Natural killer cell (primary cell): ENCODE results near the gene STX4. TPM values are rescaled to one million over a fixed set of nuclear protein-coding genes. Genes with fewer than 3 reads are reported as not detected.

Experiments used
- ATAC-seq, 3 donors: fragments of 150-1000 bp in 2 of 3; fragments of 200-7000 bp in 1 of 3; cut with Tn5 transposase; 1 replicate in 1 of 3; 2 replicates in 2 of 3; pipeline ENCODE4 v1.10.0; 2021; ENCODE audit warnings: mild to moderate bottlenecking in 2 of 3, moderate library complexity in 2 of 3
- DNase-seq, 2 donors: peaks; one replicate each; pipeline versions ENCODE4 v3.0.0 to v3.0.0-alpha.2; 2013 to 2021; ENCODE audit warnings: mixed read lengths in 1 of 2
- H3K27ac ChIP-seq: one replicate; pipeline ENCODE4 v1.5.1; 2013; ENCODE audit warnings: mild to moderate bottlenecking, low read length
- H3K27me3 ChIP-seq: one replicate; pipeline ENCODE4 v1.6.1; 2013; ENCODE audit warnings: low read length; ENCODE audit not compliant: control insufficient read depth, insufficient read depth
- H3K36me3 ChIP-seq: one replicate; pipeline ENCODE4 v1.6.1; 2013; ENCODE audit warnings: low read length; ENCODE audit not compliant: control insufficient read depth, insufficient read depth
- H3K4me1 ChIP-seq: one replicate; pipeline ENCODE4 v1.6.1; 2013; ENCODE audit warnings: low read length; ENCODE audit not compliant: control insufficient read depth, insufficient read depth
- H3K4me3 ChIP-seq: one replicate; pipeline ENCODE4 v1.5.1; 2013; ENCODE audit warnings: low read length
- H3K9me3 ChIP-seq: one replicate; pipeline ENCODE4 v1.6.1; 2013; ENCODE audit warnings: low read length; ENCODE audit not compliant: control insufficient read depth, insufficient read depth
- H3K27ac Mint-ChIP-seq, 2 donors: one replicate each; pipeline ENCODE4 v1.8.0; 2022; ENCODE audit warnings: mild to moderate bottlenecking in 2 of 2, mixed read lengths in 2 of 2, moderate library complexity in 1 of 2
- H3K27me3 Mint-ChIP-seq, 2 donors: one replicate each; pipeline ENCODE4 v1.8.0; 2022; ENCODE audit warnings: low read depth in 2 of 2, mixed read lengths in 2 of 2
- H3K36me3 Mint-ChIP-seq: one replicate; pipeline ENCODE4 v1.8.0; 2022; ENCODE audit warnings: mixed read lengths
- H3K4me1 Mint-ChIP-seq, 2 donors: one replicate each; pipeline ENCODE4 v1.8.0; 2022; ENCODE audit warnings: mixed read lengths in 2 of 2
- H3K4me3 Mint-ChIP-seq: one replicate; pipeline ENCODE4 v1.8.0; 2022; ENCODE audit warnings: mild to moderate bottlenecking, moderate library complexity, mixed read lengths
- H3K9me3 Mint-ChIP-seq, 2 donors: one replicate each; pipeline ENCODE4 v1.8.0; 2022; ENCODE audit warnings: mixed read lengths in 2 of 2
- CTCF ChIP-seq: fragments of 200-600 bp; IDR thresholded peaks from one replicate; pipeline ENCODE4 v1.8.0; 2022; ENCODE audit warnings: antibody characterized with exemption
- WGBS: methylation state at CpG from one replicate; pipeline ENCODE4 v1.1.7; 2013; ENCODE audit warnings: missing lambda C conversion rate; ENCODE audit not compliant: insufficient coverage; 5-methylcytosine and 5-hydroxymethylcytosine counted together
- intact Hi-C: fragments of 100-400 bp; cut with micrococcal nuclease; formaldehyde crosslinking; loops from one replicate; pipeline ENCODE4 v1.14.2; 2022
- total RNA-seq, 4 donors: library from RNA; stranded (reverse); fragments of 120-200 nt in 1 of 4; gene quantifications; one replicate each; pipeline versions ENCODE4 v1.2.3 to v1.2.4, GENCODE V29; 2013 to 2022

The STX4 gene
- total RNA-seq, 3 donors from 2014 or later (not counting 1 experiment from before 2014, with no cell fraction given): 128 to 145 (median 133) TPM

DNA sequence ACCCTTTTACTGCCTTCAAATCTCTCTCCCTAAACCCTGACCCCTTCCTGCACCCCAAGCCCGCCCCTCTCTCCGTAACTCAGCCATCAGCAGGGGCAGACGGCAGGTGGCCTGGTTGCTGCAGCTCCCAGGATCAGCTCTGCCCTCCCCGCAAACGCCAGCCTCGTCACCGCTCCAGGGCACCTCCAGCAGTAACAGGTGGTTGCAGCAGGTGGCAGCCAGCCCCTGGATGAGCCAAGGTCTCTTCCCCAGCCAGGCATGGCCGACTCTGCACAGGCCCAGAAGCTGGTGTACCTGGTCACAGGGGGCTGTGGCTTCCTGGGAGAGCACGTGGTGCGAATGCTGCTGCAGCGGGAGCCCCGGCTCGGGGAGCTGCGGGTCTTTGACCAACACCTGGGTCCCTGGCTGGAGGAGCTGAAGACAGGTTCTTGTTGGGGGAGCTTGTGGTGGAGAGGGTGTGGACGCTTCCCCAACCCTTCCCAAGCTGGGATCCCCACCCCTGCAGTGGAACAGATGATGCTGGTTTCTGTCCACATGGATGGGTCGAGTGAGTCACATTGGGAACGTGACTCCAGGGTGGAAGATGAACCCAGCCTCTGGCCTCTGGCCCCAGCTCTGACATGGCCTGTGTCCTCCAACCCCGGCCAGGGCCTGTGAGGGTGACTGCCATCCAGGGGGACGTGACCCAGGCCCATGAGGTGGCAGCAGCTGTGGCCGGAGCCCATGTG is 47.8 kb upstream of the STX4 start:
- DNase-seq: peak in 1 of 2 donors; percentile 31
- H3K4me3 Mint-ChIP-seq: no peak overlapping the region
- intact Hi-C loops: loop anchor here (1.0 to 2.0 kb wide), 5 partner anchors 110 to 883 kb away; partner anchors contain the start of gene ZNF843

GRCh38 chr16:30986129-30986991 is 47.0 kb upstream of the STX4 start:
- H3K36me3 ChIP-seq: peaks cover 5% of the 10 kb centered on the region

More for the DNA sequence above, 47.8 kb upstream of the STX4 start:
- H3K27ac Mint-ChIP-seq: no peak overlapping the region
- Histone ChIP-seq H3K36me3 (peaks cover 10% of the 10 kb centered on the region), H3K27ac (no peak overlapping the region), H3K4me1 (peaks cover 9% of the 10 kb centered on the region), H3K4me3 (no peak overlapping the region), H3K27me3 (no peaks in the 10 kb centered on the region), H3K9me3 (no peaks in the 10 kb centered on the region)
- H3K9me3 Mint-ChIP-seq: no peaks in the 10 kb centered on the region
- WGBS: 82% methylated on average over 19 of the region's 20 CpGs
- peak in 1 of 3 donors; percentile 5 for ATAC-seq
- H3K27me3 Mint-ChIP-seq: no peaks in the 10 kb centered on the region
- peaks cover 0 to 16% of the 10 kb centered on the region in 2 donors for H3K4me1 Mint-ChIP-seq
- TF ChIP-seq CTCF: no peak
- H3K36me3 Mint-ChIP-seq: no peaks in the 10 kb centered on the region

GRCh38 chr16:30987581-30988190 is 45.7 kb upstream of the STX4 start:
- no peak overlapping the region for H3K27ac ChIP-seq
- no peak for TF ChIP-seq CTCF
- Mint-ChIP-seq H3K4me3 (no peak overlapping the region), H3K4me1 (peaks cover 0 to 18% of the 10 kb centered on the region in 2 donors), H3K27ac (no peak overlapping the region), H3K27me3 (peaks cover 0 to under 1% of the 10 kb centered on the region in 2 donors), H3K36me3 (no peaks in the 10 kb centered on the region), H3K9me3 (no peaks in the 10 kb centered on the region)
- no peaks in the 10 kb centered on the region for H3K9me3 ChIP-seq
- WGBS: 95% methylated on average over 30 of the region's 30 CpGs
- no peak for DNase-seq
- no peaks in the 10 kb centered on the region for H3K27me3 ChIP-seq
- intact Hi-C loops: no loop called here
- peaks cover 9% of the 10 kb centered on the region for H3K4me1 ChIP-seq
- H3K4me3 ChIP-seq: no peak overlapping the region
- ATAC-seq: no peak
- peaks cover 5% of the 10 kb centered on the region for H3K36me3 ChIP-seq

More at GRCh38 chr16:30986129-30986991, 47.0 kb upstream of the STX4 start:
- H3K4me1 Mint-ChIP-seq: peaks cover 0 to 21% of the 10 kb centered on the region in 2 donors
- no peaks in the 10 kb centered on the region for H3K9me3 Mint-ChIP-seq
- DNase-seq (no peak), ATAC-seq (no peak)
- no peak overlapping the region for H3K4me3 Mint-ChIP-seq
- intact Hi-C loops: no loop called here
- Histone ChIP-seq H3K4me1 (peaks cover 9% of the 10 kb centered on the region), H3K4me3 (no peak overlapping the region), H3K9me3 (no peaks in the 10 kb centered on the region), H3K27me3 (no peaks in the 10 kb centered on the region), H3K27ac (no peak overlapping the region)
- H3K27ac Mint-ChIP-seq: no peak overlapping the region
- H3K36me3 Mint-ChIP-seq: no peaks in the 10 kb centered on the region
- TF ChIP-seq CTCF: no peak
- H3K27me3 Mint-ChIP-seq: no peaks in the 10 kb centered on the region
- 96% methylated on average over 29 of the region's 29 CpGs for WGBS
